ENCODE data around the gene PRND. TPM values are rescaled to one million over a fixed set of nuclear protein-coding genes. Genes with fewer than 3 reads are reported as not detected.

The PRND gene
- total RNA-seq, 1 donor from 2014 or later = not detected

- no peak overlapping the region for H3K4me3 ChIP-seq
- peaks cover 3% of the 10 kb centered on the region for H3K9me3 ChIP-seq (replicated peaks)
- H3K36me3 ChIP-seq = no peaks in the 10 kb centered on the region
- H3K27me3 ChIP-seq (ENCODE audit: low read depth) = no peaks in the 10 kb centered on the region
- intact Hi-C loops (cut with micrococcal nuclease) = no loop called here
- H3K4me1 ChIP-seq = no peaks in the 10 kb centered on the region
- no peak for DNase-seq
- no peak for TF ChIP-seq CTCF (IDR thresholded peaks at IDR 0.05; ENCODE audit: borderline replicate concordance)
- no peak overlapping the region for H3K27ac ChIP-seq (replicated peaks)
These were observed 10.2 kb upstream of the PRND start for GRCh38 chr20:4711511-4711910.

DNA sequence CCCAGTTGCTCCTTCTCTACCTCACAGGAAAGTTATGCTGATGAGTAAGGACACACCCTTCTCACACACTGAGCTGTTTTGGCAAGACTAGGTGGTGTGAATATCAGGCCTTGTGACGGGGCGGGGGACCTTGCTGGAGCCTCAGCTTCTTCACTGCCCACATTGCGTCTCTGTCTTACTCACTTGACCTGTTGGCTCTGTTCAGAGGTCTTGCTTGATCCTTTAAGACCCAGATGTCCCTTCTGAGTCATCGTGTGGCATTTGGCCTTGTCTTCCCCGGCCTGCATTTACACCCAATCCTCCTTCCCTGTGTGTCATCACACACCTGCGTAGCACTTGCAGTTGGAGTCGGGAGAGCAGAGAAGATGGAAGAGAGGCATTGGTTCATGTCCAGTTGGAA, 8.3 kb upstream of the PRND start:
- no peak for TF ChIP-seq CTCF (IDR thresholded peaks at IDR 0.05; ENCODE audit: borderline replicate concordance)
- Histone ChIP-seq H3K27ac (replicated peaks) (no peak overlapping the region), H3K27me3 (ENCODE audit: low read depth) (no peaks in the 10 kb centered on the region), H3K4me1 (no peaks in the 10 kb centered on the region), H3K4me3 (no peak overlapping the region), H3K36me3 (no peaks in the 10 kb centered on the region), H3K9me3 (replicated peaks) (peaks cover 3% of the 10 kb centered on the region)
- intact Hi-C loops (cut with micrococcal nuclease) = no loop called here
- DNase-seq = no peak

GRCh38 chr20:4714818-4715217, 6.9 kb upstream of the PRND start:
- H3K27ac ChIP-seq (replicated peaks) = no peak overlapping the region
- no peaks in the 10 kb centered on the region for H3K9me3 ChIP-seq (replicated peaks)
- H3K36me3 ChIP-seq = no peaks in the 10 kb centered on the region
- no peaks in the 10 kb centered on the region for H3K4me1 ChIP-seq
- H3K27me3 ChIP-seq (ENCODE audit: low read depth) = no peaks in the 10 kb centered on the region
- no peak for TF ChIP-seq CTCF (IDR thresholded peaks at IDR 0.05; ENCODE audit: borderline replicate concordance)
- DNase-seq = no peak
- H3K4me3 ChIP-seq = no peak overlapping the region
- intact Hi-C loops (cut with micrococcal nuclease) = no loop called here

DNA sequence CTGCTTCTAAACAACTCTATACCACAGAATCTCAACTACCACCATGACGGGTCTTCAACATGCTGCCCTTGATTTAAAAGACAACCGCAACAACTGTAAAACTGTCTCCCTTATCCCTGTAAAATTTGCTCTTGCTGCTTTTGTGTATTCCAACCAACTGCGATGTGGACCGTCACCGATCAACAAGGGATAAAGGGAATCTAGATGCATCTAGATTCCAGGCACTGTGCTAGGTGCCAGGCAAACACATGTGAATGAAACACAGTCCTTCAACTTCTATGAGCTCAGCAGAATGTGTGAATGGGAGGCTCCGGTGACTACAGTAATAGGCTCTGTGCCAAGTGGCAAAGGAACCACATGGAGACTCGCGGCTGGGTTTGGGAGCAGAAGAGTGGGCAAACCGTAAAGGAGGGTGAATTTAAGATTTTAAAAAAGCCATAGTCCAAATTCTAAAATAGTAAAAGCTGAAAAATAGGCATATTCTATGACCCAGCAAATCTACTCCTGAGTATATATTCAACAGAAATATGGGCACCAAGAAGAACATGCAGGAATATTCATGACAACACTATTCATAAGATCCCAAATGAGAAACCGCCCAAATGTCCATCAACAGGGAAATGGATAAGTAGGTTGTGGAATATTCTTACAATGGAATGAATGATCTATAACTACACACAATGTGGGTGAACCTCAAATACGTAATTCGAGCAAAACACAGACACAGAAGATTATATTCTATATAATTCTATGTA, 3.7 kb upstream of the PRND start:
- DNase-seq = no peak
- intact Hi-C loops (cut with micrococcal nuclease) = no loop called here

GRCh38 chr20:4719190-4719589, 2.5 kb upstream of the PRND start:
- H3K4me1 ChIP-seq = peaks cover 13% of the 10 kb centered on the region
- H3K4me3 ChIP-seq = no peak overlapping the region
- no peak for TF ChIP-seq CTCF (IDR thresholded peaks at IDR 0.05; ENCODE audit: borderline replicate concordance)
- H3K27ac ChIP-seq (replicated peaks) = no peak overlapping the region
- no peak for DNase-seq
- no peaks in the 10 kb centered on the region for H3K36me3 ChIP-seq
- no peaks in the 10 kb centered on the region for H3K27me3 ChIP-seq (ENCODE audit: low read depth)
- intact Hi-C loops (cut with micrococcal nuclease) = no loop called here
- H3K9me3 ChIP-seq (replicated peaks) = no peaks in the 10 kb centered on the region

More for the DNA sequence above, 3.7 kb upstream of the PRND start:
- TF ChIP-seq CTCF (IDR thresholded peaks at IDR 0.05; ENCODE audit: borderline replicate concordance) = no peak
- no peaks in the 10 kb centered on the region for H3K36me3 ChIP-seq
- H3K27me3 ChIP-seq (ENCODE audit: low read depth) = no peaks in the 10 kb centered on the region
- no peaks in the 10 kb centered on the region for H3K9me3 ChIP-seq (replicated peaks)
- no peak overlapping the region for H3K27ac ChIP-seq (replicated peaks)
- no peak overlapping the region for H3K4me3 ChIP-seq
- peaks cover 13% of the 10 kb centered on the region for H3K4me1 ChIP-seq
